Caco-2 (cell line): Measurements from ENCODE around the gene ECHDC1. TPM values are rescaled to one million over a fixed set of nuclear protein-coding genes. Genes with fewer than 3 reads are reported as not detected.
"Not testable (repeated sequence)": the region's sequence is repeated elsewhere in the genome, so short reads cannot be mapped to it uniquely, and the experiment has no call there.

Experiments used
- BruUV-seq: library from RNA; stranded (reverse); fragments of 400-500 nt; replicated peaks from 2 replicates; lab custom pipeline; 2021; lab: Mats Ljungman, UMichigan
- CTCF ChIA-PET: fragments of 300-600 bp; sonication (Branson Sonifier 250); formaldehyde crosslinking; loops from one replicate; lab custom pipeline; 2022; ENCODE audit warnings: antibody characterized with exemption; lab: Charles Lee
- POLR2A ChIA-PET: fragments of 300-600 bp; sonication (Branson Sonifier 250); formaldehyde crosslinking; loops from one replicate; lab custom pipeline; 2022; ENCODE audit warnings: antibody characterized with exemption; lab: Charles Lee
- DNase-seq, 2 experiments: peaks; one replicate each; pipeline versions ENCODE4 v3.0.0 to v3.0.0-alpha.2; 2020 to 2022
- H3K27me3 ChIP-seq: replicated peaks from 2 replicates; pipeline ENCODE4 v1.6.0; 2011; ENCODE audit warnings: low read length; ENCODE audit not compliant: control insufficient read depth, insufficient read depth
- H3K36me3 ChIP-seq: 2 replicates; pipeline ENCODE4 v1.5.1; 2011; ENCODE audit warnings: low read length; ENCODE audit not compliant: control insufficient read depth, insufficient read depth
- H3K4me1 ChIP-seq: fragments of 250-450 bp; sonication (Bioruptor Pico); 2 replicates; pipeline ENCODE4 v1.5.1; 2020; ENCODE audit warnings: mild to moderate bottlenecking
- H3K4me3 ChIP-seq: 2 replicates; pipeline ENCODE4 v1.5.1; 2011; ENCODE audit warnings: low read depth, mild to moderate bottlenecking, control low read depth, low read length
- H3K9me3 ChIP-seq: fragments of 250-450 bp; sonication (Bioruptor Pico); 2 replicates; pipeline ENCODE4 v1.5.1; 2020; ENCODE audit warnings: mild to moderate bottlenecking, moderate library complexity
- H3K27ac Mint-ChIP-seq: one replicate; pipeline ENCODE4 v1.8.0; 2022; ENCODE audit warnings: mixed read lengths; ENCODE audit not compliant: unreplicated experiment
- H3K27me3 Mint-ChIP-seq: one replicate; pipeline ENCODE4 v1.8.0; 2022; ENCODE audit warnings: mixed read lengths; ENCODE audit not compliant: insufficient read depth, unreplicated experiment
- H3K36me3 Mint-ChIP-seq: one replicate; pipeline ENCODE4 v1.8.0; 2022; ENCODE audit warnings: mild to moderate bottlenecking, mixed read lengths; ENCODE audit not compliant: insufficient read depth, unreplicated experiment
- H3K4me1 Mint-ChIP-seq: one replicate; pipeline ENCODE4 v1.8.0; 2022; ENCODE audit warnings: low read depth, mixed read lengths; ENCODE audit not compliant: unreplicated experiment
- H3K4me3 Mint-ChIP-seq: one replicate; pipeline ENCODE4 v1.8.0; 2022; ENCODE audit warnings: mild to moderate bottlenecking, moderate library complexity, mixed read lengths; ENCODE audit not compliant: unreplicated experiment
- H3K9me3 Mint-ChIP-seq: one replicate; pipeline ENCODE4 v1.8.0; 2022; ENCODE audit warnings: mixed read lengths; ENCODE audit not compliant: unreplicated experiment
- CTCF ChIP-seq, 2 experiments: fragments of 200-600 bp in 1 of 2; IDR thresholded peaks; 1 replicate in 1 of 2; 2 replicates in 1 of 2; pipeline versions ENCODE4 v1.5.1 to v1.8.0; 2011 to 2022; ENCODE audit warnings: antibody characterized with exemption in 1 of 2, control low read depth in 1 of 2, inconsistent platforms in 1 of 2, low read depth in 1 of 2, low read length in 1 of 2, mild to moderate bottlenecking in 1 of 2, moderate library complexity in 1 of 2; ENCODE audit not compliant: insufficient read depth in 1 of 2, severe bottlenecking in 1 of 2, unreplicated experiment in 1 of 2
- intact Hi-C: fragments of 100-400 bp; cut with micrococcal nuclease; formaldehyde crosslinking; loops from one replicate; pipeline ENCODE4 v1.10.0; 2022; ENCODE audit not compliant: unreplicated experiment
- total RNA-seq: library from RNA; stranded (reverse); gene quantifications from 2 replicates; pipeline ENCODE4 v1.2.3, GENCODE V29; 2022

The ECHDC1 gene
- total RNA-seq, 1 experiment from 2014 or later, result 77.5 TPM

DNA sequence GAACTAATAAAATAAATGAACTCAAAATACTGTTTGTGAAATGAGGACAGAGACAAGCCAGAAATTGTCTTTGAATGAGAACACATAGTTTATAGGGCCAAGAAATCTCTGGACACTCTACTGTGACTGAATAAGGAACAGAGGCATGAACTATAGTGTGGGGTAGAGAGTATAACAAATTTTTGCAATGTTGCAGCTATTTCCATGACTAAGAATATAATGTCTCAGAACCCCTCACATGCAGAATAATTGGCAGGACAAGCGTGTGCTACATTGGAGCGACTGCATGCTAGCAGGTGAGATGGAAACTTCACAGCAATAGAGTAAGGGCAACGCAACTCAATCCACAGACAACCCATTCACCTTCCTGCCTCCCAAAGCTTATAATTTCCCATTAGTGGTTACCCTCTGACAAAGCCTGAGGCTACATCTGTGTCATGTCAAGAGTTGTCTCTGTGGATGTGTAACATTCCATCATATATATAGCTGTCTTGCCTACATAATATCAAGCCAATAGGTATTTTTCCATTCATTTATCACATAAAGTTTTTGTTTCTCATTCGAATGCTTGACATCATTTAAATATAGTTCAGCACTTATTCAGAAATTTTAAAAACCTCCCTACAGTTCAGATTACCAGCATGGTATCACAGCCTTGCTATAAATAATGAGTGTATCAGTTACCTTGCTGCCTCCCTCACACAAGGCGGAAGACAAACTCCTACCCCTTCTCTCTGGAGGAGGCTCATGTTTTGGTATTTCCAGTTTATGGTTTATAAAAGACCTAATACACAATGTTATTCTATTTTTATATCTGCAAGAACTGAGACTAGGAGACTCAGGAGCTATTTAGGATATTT is 47.9 kb upstream of the ECHDC1 start:
- intact Hi-C loops, result no loop called here
- no peak for TF ChIP-seq CTCF (IDR thresholded peaks at IDR 0.05; ENCODE audit: insufficient read depth in 1 of 2, low read depth in 1 of 2, low read length in 1 of 2, severe bottlenecking in 1 of 2, unreplicated experiment in 1 of 2)
- Histone ChIP-seq H3K36me3 (no peaks in the 10 kb centered on the region), H3K4me1 (no peaks in the 10 kb centered on the region), H3K27me3 (no peaks in the 10 kb centered on the region; the same call in 1 of the 2 replicates), H3K9me3 (no peaks in the 10 kb centered on the region), H3K4me3 (no peak overlapping the region)
- POLR2A ChIA-PET, result no interaction called here
- CTCF ChIA-PET, result no interaction called here
- no peak for DNase-seq
- Mint-ChIP-seq H3K4me3 (no peak overlapping the region), H3K9me3 (no peaks in the 10 kb centered on the region), H3K27me3 (no peaks in the 10 kb centered on the region), H3K27ac (no peak overlapping the region), H3K4me1 (no peaks in the 10 kb centered on the region), H3K36me3 (no peaks in the 10 kb centered on the region)
- no TSS peak for BruUV-seq

GRCh38 chr6:127389706-127390105 is 46.3 kb upstream of the ECHDC1 start:
- no peaks in the 10 kb centered on the region for H3K27me3 Mint-ChIP-seq
- no TSS peak for BruUV-seq
- CTCF ChIA-PET, result no interaction called here
- Histone ChIP-seq H3K4me1 (no peaks in the 10 kb centered on the region), H3K27me3 (no peaks in the 10 kb centered on the region; the same call in 1 of the 2 replicates), H3K9me3 (no peaks in the 10 kb centered on the region), H3K36me3 (no peaks in the 10 kb centered on the region), H3K4me3 (no peak overlapping the region)
- no peak for TF ChIP-seq CTCF (IDR thresholded peaks at IDR 0.05; ENCODE audit: insufficient read depth in 1 of 2, low read depth in 1 of 2, low read length in 1 of 2, severe bottlenecking in 1 of 2, unreplicated experiment in 1 of 2)
- no peak for DNase-seq
- H3K4me3 Mint-ChIP-seq, result no peak overlapping the region
- H3K4me1 Mint-ChIP-seq, result no peaks in the 10 kb centered on the region
- no peak overlapping the region for H3K27ac Mint-ChIP-seq
- intact Hi-C loops, result no loop called here
- H3K36me3 Mint-ChIP-seq, result no peaks in the 10 kb centered on the region
- POLR2A ChIA-PET, result no interaction called here
- H3K9me3 Mint-ChIP-seq, result no peaks in the 10 kb centered on the region

DNA sequence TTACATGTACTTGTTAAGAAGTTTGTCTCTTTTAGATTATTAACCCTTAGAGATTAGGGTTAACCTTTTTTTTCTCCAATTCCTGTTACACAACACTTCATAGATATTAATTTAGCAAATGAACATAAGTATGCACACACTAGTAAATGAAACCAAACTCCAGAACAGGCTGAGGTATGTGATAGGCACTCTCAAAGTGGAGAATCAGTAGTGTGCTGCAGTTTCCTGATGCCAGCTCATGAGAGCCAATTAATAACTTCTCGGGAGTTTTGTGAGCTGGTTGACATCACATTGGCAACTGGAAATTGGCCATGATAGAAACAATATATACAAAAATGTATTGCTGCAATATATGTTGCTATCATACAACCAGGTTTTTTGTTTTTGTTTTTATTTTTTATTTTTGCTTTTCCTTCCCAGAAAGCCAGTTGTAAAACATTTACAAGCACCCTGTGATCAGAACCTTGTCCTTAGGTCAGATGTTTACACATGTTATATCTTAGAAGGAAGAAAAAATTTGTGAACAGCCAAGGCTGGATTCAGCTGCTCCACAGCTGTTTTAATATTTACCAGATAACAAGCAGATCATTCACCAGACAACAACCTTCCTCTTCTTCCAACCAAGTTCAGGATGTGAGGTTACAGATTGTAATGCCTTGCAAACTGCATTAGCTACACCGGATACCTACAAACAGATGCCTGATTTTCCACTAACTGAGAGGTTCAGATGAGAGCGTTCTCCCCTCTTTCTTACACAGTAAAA is 42.4 kb upstream of the ECHDC1 start:
- DNase-seq, result no peak
- POLR2A ChIA-PET, result no interaction called here
- BruUV-seq, result no TSS peak
- Histone ChIP-seq H3K9me3 (no peaks in the 10 kb centered on the region), H3K27me3 (no peaks in the 10 kb centered on the region), H3K4me3 (no peak overlapping the region), H3K36me3 (no peaks in the 10 kb centered on the region), H3K4me1 (no peaks in the 10 kb centered on the region)
- Mint-ChIP-seq H3K4me3 (no peak overlapping the region), H3K9me3 (no peaks in the 10 kb centered on the region), H3K36me3 (no peaks in the 10 kb centered on the region), H3K4me1 (no peaks in the 10 kb centered on the region), H3K27me3 (no peaks in the 10 kb centered on the region), H3K27ac (no peak overlapping the region)
- no peak for TF ChIP-seq CTCF (IDR thresholded peaks at IDR 0.05; ENCODE audit: insufficient read depth in 1 of 2, low read depth in 1 of 2, low read length in 1 of 2, severe bottlenecking in 1 of 2, unreplicated experiment in 1 of 2)
- intact Hi-C loops, result no loop called here
- CTCF ChIA-PET, result no interaction called here

DNA sequence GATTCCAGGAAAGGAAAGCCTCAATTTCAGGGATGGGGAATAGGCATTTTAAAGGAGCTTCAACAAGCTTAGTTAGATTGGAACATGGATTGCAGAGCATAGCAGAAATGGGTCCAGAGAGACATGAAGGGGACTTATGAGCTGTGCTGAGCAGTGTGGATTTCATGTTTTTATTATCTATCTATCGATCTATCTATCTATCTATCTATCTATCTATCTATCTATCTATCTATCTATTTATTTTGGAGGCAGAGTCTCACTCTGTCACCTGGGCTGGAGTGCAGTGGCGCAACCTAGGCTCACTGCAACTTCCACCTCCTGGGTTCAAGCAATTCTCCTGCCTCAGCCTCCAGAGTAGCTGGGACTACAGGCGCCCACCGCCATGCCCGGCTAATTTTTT is 41.4 kb upstream of the ECHDC1 start:
- POLR2A ChIA-PET, H3K4me3 ChIP-seq, H3K27ac Mint-ChIP-seq, H3K4me1 Mint-ChIP-seq, DNase-seq, CTCF ChIA-PET, H3K9me3 ChIP-seq, H3K36me3 ChIP-seq, H3K36me3 Mint-ChIP-seq, H3K4me3 Mint-ChIP-seq, BruUV-seq, H3K27me3 ChIP-seq, intact Hi-C loops, H3K4me1 ChIP-seq, H3K9me3 Mint-ChIP-seq, H3K27me3 Mint-ChIP-seq: not testable (repeated sequence)
